ENCODE data around the gene PRAC1.

Gene PRAC1

DNA sequence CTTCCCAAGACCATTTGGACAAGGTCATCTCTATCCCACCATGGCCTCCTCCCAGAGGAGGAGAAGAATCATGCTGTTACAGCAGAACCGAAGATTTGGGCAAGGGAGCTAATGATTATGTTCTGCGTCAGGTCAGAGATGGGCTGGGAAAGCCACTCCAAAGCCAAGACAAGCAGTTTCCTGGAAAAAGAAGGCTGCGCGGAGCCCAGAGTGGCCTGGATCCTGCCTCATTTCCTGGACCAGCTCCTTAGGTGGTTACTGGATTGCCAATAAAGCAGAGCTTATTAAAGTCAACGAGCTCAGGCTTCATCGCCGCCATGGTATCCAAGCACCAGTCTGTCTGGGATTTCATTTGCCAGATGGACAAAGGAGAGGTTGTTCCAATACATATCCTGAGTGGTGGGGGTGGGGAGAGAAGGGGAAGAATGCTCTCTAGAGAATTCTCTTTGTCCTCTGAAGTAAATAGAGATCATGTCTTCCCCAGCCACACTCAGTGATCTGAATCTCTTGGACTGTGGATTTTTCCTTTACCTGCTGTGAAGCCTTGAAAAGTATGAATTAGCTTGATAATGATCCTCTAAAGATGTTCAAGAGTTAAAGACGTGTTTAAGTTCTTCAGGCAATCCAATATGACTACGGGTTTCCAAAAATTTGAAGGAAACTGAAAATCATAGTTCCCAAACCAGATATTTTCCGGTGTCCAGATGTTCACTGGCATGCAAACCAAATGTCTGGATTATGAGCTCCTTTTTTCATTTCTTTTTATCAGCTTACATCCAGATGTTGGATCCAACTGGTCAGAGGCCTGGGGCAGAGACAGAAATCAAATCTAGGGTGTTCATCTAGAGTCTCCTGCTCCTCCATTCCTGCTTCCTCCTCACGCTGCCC is 17.7 kb downstream of the PRAC1 start:
- DNase-seq (ENCODE audit: low spot score): no peak

DNA sequence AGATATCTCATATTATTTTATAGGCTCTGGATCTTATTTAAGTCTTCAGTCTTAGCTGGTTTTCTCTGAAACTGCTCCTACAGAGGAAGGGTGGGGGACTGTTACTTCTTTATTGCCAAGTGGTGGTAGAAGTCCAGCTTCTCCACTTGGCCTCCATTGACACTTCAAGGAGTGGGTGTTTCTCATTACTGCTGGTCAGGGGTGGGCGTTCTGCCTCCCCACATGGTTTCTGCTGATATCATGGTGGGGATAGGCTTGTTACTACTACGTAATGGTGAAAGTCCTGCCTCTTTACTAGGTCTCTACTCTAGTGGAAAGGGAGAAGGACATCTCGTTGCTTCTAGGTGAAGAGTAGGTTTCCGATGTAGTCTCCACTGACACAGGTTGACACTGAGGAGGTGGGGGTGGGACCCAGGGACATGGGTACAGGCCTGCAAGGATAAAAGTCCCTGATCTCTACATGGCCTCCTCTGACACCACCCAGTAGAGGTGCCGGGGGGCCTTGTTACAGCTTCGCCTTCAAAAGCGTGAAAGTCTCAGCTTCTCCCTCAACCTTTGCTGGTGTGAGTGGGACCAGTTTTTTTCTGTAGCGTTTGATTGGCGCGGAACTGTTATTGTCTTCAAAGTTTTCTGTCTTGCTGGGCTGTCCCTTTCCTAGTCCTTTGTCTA is 20.3 kb downstream of the PRAC1 start:
- no peak for DNase-seq (ENCODE audit: low spot score)

DNA sequence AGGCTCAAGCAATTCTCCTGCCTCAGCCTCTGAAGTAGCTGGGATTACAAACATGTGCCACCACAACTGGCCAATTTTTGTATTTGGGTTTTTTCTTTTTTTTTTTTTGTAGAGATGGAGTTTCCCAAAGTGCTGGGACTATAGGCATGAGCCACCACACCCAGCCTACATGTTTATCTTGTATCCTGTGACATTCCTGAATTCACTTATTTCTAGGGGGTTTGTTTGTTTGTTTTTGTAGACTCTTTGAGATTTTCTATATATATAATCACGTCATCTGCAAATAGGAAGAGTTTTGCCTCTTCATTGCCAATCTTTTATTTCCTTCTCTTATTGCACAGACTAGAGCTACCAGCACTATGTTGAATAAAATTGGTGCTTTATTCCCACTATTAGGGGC is 29.1 kb downstream of the PRAC1 start:
- DNase-seq (ENCODE audit: low spot score): no peak

DNA sequence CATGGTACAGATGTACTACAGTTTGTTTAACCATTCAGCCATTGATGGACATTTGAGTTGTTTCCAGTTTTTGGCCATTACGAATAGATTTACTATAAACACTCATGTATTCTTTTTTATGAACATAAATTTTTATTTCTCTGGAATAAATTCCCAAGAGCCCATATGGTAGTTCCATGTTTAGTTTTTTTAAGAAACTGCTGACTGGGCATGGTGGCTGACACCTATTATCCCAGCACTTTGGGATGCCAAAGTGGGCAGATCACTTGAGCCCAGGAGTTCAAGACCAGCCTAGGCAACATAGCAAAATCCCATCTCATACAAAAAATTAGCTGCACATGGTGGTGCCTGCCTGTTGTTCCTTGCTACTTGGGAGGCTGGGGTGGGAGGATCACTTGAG is 30.3 kb downstream of the PRAC1 start:
- DNase-seq (ENCODE audit: low spot score): no peak

DNA sequence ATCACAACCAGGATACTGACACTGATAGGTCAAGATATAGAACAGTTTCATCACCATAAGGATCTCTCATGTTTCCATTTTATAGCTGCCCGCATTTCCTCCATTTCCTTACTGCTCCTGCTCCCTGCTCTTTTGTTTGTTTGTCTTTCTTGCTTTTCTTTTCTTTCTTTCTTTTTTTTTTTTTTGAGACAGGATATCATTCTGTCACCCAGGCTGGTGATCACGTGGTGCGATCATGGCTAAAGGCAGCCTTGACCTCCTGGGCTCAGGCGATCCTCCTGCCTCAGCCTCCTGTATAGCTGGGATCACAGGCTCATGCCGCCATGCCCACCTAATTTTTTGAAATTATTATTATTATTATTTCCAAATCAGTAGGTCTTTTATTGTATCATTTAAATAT is 31.7 kb downstream of the PRAC1 start:
- DNase-seq (ENCODE audit: low spot score): no peak

DNA sequence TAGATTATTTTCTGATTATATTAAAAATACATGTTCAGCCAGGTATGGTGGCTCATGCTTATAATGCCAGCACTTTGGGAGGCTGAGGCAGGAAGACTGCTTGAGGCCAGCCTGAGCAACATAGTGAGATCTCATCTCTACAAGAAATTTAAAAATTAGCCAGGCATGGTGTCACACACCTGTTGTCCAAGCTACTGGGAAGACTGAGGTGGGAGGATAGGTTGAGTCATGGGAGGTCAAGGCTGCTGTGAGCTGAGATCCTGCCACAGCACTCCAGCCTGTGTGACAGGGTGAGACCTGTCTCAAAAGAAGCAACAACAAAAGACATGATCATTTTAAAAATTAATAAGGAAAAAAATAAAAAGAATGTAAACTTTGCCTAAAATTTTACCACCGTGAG is 40.7 kb downstream of the PRAC1 start:
- DNase-seq (ENCODE audit: low spot score): no peak

DNA sequence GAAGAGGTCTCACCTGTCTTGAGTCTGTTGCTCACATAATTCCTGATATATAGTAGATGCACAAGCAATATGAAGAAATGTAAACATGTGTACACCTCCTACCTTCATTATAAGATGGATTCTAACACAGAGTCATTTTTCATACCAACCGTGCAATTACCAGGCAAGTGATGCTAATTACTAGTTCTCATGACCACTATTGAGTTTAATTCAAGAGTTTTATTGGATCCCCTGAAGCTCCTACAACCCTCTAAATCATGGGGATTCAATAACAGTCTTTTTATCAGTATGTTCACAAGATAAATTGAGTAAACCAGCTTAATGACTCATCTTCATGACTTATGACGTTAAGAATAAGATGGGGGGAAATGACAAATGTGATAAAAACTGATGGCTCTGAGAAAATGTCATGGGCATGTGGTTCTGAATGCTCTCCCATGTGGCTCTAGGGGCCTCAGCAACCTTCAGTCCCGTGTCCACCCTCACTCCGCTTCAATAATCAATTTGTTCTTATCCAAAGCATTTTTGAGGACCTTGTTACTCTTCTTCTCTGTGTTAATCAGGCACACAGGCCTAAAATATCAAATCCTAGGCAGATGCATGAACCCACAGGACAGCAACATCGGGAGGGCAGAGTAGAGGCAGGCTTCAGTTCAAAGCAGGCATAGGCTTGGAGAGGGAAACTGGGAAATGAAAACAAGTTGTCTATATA is 42.8 kb downstream of the PRAC1 start:
- DNase-seq (ENCODE audit: low spot score): no peak

DNA sequence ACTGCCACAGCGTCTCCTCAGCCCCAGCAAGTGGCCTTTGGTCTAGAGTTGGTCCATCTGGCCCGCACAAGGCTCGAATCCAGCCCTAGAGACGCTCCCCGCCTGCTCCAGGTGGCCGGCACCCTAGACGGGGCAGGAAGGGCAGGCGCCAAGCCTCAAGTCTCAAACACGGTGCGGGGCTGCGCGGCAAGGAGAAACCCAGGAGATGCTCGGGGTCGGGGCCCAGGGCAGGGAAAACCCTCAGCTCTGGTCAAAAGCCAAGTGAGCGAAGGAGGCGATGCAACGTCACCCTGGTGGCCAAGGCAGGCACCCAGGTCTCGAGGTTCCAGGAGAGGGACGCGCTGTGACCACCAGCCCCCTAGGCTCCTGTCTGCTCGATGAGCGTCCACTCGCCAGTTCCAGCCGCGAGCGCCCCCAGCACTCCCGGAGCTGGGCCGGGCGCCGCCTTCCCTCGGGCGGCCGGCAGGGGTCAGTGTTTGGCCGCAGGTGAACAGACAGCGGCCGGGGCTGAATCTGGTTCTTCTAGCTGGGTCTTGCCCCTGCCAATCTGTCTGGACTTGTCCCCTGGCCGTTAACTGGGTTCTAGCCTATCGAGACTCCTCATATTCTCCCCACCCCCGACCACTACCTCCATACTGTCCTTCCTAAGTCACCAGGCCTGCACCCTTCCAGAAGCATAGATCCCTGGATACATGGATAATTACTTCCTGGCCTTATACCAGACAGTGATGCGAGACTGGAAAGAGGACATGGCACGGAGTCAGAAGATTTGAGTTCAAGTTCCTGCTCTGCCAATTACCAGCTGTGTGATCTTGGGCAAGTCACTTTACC is 44.0 kb downstream of the PRAC1 start:
- peak; percentile 95 for DNase-seq (ENCODE audit: low spot score)

DNA sequence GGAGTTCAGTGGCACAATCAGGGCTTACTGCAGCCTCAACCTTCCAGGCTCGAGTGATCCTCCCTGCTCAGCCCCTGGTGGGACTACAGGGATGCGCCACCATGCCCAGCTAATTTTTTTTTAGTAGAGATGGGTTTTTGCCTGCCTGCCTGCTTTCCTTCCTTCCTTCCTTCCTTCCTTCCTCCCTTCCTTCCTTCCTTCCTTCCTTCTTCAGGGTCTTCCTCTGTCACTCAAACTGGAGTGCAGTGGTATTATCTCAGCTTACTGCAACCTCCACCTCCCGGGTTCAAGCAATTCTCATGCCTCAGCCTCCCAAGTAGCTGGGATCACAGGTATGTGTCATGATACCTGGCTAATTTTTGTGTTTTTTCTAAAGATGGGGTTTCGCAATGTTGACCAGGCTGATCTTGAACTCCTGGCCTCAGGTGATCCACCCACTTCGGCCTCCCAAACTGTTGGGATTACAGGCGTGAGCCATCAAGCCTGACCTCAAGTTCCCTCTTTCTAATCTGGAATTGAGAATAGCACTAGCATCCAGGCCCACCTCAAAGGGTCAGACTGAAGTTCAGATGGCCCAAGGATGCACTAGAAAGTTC is 45.3 kb downstream of the PRAC1 start:
- no peak for DNase-seq (ENCODE audit: low spot score)

DNA sequence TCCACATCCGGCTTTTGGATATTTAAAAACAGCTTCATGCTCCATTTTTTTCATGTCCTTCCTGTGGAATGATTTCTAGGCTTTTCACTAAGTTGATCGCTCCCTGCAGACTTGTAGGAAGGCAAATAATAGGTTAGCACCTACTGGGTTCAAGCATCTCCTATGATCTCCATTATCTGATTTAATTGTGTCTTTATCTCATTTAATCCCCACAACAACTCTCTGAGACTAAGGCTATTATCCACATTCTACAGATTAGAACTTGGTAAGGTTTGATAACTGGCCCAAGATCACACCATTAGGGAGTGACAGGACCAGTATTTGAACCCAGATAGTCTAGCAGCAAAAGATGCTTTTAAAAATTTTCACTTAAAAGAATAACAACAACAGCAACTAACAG is 50.0 kb downstream of the PRAC1 start:
- DNase-seq (ENCODE audit: low spot score): no peak
